GM21526 (cell line): Measurements from ENCODE around the gene CISD2.
"Not testable (repeated sequence)": the region's sequence is repeated elsewhere in the genome, so short reads cannot be mapped to it uniquely, and the experiment has no call there.

Experiments
- ATAC-seq: cut with Tn5 transposase; IDR thresholded peaks from one replicate; pipeline ENCODE4 v1.9.1; 2021; ENCODE audit warnings: moderate library complexity; ENCODE audit not compliant: unreplicated experiment, low FRiP score

Gene CISD2

GRCh38 chr4:102901804-102902203 lies 33.0 kb downstream of the CISD2 start:
- ATAC-seq = no peak

- ATAC-seq = no peak
Measured at GRCh38 chr4:102918859-102919258, 50.1 kb downstream of the CISD2 start.

- not testable (repeated sequence) for ATAC-seq
Measured at GRCh38 chr4:102919697-102920096, 50.9 kb downstream of the CISD2 start.

- no peak for ATAC-seq
Measured at GRCh38 chr4:102935716-102936115, 66.9 kb downstream of the CISD2 start.

GRCh38 chr4:102938063-102938462 lies 69.3 kb downstream of the CISD2 start:
- ATAC-seq = not testable (repeated sequence)
